ENCODE results near the gene GRID2. TPM values are rescaled to one million over a fixed set of nuclear protein-coding genes. Genes with fewer than 3 reads are reported as not detected.

Gene GRID2
- total and polyA plus RNA-seq, 2 of the 4 experiments (the other 2 are of a cell fraction): under 0.01 TPM; not detected in 1

DNA sequence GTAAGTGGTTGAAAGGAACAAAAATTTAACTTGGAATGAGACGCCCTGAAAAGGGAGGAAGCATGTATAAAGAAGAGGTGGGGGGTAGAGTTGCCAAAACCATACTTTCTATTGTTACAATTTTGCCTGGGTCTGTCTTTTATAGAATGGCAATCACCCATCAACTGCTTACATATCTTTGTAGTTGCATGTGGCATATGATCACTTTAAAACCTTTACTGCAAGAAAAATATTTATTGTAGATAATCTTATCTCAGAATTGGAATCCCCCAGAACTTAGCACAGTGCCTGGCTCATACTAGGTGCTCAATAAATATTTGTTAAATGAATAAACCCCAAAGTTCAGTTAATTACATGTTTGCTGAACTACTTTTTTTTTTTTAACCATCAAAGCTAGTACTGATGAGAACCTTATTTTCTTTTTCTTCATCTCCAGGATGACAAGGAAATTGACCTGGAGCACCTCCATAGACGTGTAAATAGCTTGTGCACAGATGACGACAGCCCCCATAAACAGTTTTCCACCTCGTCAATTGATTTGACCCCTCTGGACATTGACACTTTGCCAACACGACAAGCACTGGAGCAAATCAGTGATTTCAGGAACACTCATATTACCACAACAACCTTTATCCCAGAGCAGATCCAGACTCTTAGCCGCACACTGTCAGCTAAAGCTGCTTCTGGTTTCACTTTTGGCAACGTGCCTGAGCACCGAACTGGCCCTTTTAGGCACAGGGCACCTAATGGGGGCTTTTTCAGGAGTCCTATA is 1468.1 kb downstream of the GRID2 start:
- H4K20me1 ChIP-seq (ENCODE audit: insufficient read depth, low read length): no peaks in the 10 kb centered on the region
- no peak for ATAC-seq (ENCODE audit: low read depth)
- TF ChIP-seq POLR2A (IDR thresholded peaks at IDR 0.05; ENCODE audit: low read depth, low read length): no peak
- TF ChIP-seq BHLHE40 (IDR thresholded peaks at IDR 0.05; ENCODE audit: low read depth, low read length): no peak
- TF ChIP-seq, protein P1, sequence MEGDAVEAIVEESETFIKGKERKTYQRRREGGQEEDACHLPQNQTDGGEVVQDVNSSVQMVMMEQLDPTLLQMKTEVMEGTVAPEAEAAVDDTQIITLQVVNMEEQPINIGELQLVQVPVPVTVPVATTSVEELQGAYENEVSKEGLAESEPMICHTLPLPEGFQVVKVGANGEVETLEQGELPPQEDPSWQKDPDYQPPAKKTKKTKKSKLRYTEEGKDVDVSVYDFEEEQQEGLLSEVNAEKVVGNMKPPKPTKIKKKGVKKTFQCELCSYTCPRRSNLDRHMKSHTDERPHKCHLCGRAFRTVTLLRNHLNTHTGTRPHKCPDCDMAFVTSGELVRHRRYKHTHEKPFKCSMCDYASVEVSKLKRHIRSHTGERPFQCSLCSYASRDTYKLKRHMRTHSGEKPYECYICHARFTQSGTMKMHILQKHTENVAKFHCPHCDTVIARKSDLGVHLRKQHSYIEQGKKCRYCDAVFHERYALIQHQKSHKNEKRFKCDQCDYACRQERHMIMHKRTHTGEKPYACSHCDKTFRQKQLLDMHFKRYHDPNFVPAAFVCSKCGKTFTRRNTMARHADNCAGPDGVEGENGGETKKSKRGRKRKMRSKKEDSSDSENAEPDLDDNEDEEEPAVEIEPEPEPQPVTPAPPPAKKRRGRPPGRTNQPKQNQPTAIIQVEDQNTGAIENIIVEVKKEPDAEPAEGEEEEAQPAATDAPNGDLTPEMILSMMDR (conservative IDR thresholded peaks at IDR 0.05; ENCODE audit: low read depth, low read length): no peak
- TF ChIP-seq MXI1 (IDR thresholded peaks at IDR 0.05; ENCODE audit: borderline replicate concordance, low read depth, low read length): no peak
- TF ChIP-seq USF2 (IDR thresholded peaks at IDR 0.05; ENCODE audit: low read depth, low read length): no peak
- no peak for TF ChIP-seq SMC3 (IDR thresholded peaks at IDR 0.05; ENCODE audit: low read depth, low read length)
- no peak overlapping the region for H2AK9ac ChIP-seq (replicated peaks; ENCODE audit: low read depth, low read length, poor library complexity)
- H3K4me2 ChIP-seq (ENCODE audit: low read depth, low read length): peak overlapping the region; percentile 28; the same call in 1 of the 2 replicates
- 0 out of 2 replicates have a peak, but pooled peaks cover 3% of the 10 kb centered on the region for H3K27me3 ChIP-seq (ENCODE audit: control insufficient read depth, insufficient read depth, low read length)
- H3K4me1 ChIP-seq (ENCODE audit: control insufficient read depth, insufficient read depth, low read length): no peaks in the 10 kb centered on the region
- no peak overlapping the region for H4K5ac ChIP-seq (ENCODE audit: low read depth, low read length)
- H3K9me3 ChIP-seq (ENCODE audit: control insufficient read depth, insufficient read depth, low read length): no peaks in the 10 kb centered on the region
- H2BK5ac ChIP-seq (ENCODE audit: low read depth, low read length, poor library complexity, severe bottlenecking): no peak overlapping the region
- WGBS, 2 experiments (ENCODE audit: extremely low coverage in 2 of 2, insufficient read length in 1 of 2): 36% methylated on average over 4 of the region's 8 CpGs; no CpG with 5 or more reads in 1 of the 2 experiments
- no peak overlapping the region for H4K91ac ChIP-seq (ENCODE audit: insufficient read depth, low read depth, low read length)
- H3K14ac ChIP-seq (replicated peaks; ENCODE audit: low read depth, low read length): no peak overlapping the region
- no peak overlapping the region for H2BK20ac ChIP-seq (ENCODE audit: low read depth, low read length)
- no peak overlapping the region for H3K27ac ChIP-seq (ENCODE audit: insufficient read depth, low read length)
- peak overlapping the region; percentile 23 for H2AFZ ChIP-seq (replicated peaks; ENCODE audit: low read length, poor library complexity)
- no peak overlapping the region for H3K18ac ChIP-seq (ENCODE audit: low read depth, low read length)
- 0 out of 2 replicates have a peak overlapping the region, but pooled peaks have one; percentile 14 for H3K4me3 ChIP-seq (ENCODE audit: insufficient read depth, low read depth, low read length)
- no peak overlapping the region for H2BK15ac ChIP-seq (ENCODE audit: low read depth, low read length)
- no peak overlapping the region for H3K56ac ChIP-seq (ENCODE audit: extremely low read depth, insufficient read depth, low read length)
- in situ Hi-C loops (cut with MboI; ENCODE audit: low sequenced_read_pairs) (no loop called here), dilution Hi-C loops (cut with HindIII; ENCODE audit: low sequenced_read_pairs, unreplicated experiment) (no loop called here), intact Hi-C loops (cut with micrococcal nuclease) (no loop called here)
- no peak overlapping the region for H2BK120ac ChIP-seq (ENCODE audit: low read depth, low read length)
- no peak overlapping the region for H3K4ac ChIP-seq (ENCODE audit: low read depth, low read length)
- no peak for DNase-seq
- no peaks in the 10 kb centered on the region for H3K9me1 ChIP-seq (ENCODE audit: insufficient read depth, low read length)
- no TSS peak for BruUV-seq (replicated peaks)
- no peak overlapping the region for H3K23ac ChIP-seq (ENCODE audit: low read depth, low read length)
- H3K36me3 ChIP-seq (ENCODE audit: control insufficient read depth, insufficient read depth, low read length): no peaks in the 10 kb centered on the region
- no peak overlapping the region for H2AK5ac ChIP-seq (ENCODE audit: low read depth, low read length)
- no peak overlapping the region for H4K8ac ChIP-seq (ENCODE audit: low read depth in 2 of 2, low read length in 2 of 2)
- ChIA-PET POLR2A (ENCODE audit: unreplicated experiment) (no interaction called here), CTCF (interaction anchor here (0.8 kb wide), 1 partner anchor 572 kb away, joined by 3 read pairs; no protein-coding TSS in a partner anchor)
- H3K9ac ChIP-seq (ENCODE audit: low read depth, low read length): no peak overlapping the region
- no peaks in the 10 kb centered on the region for H3K79me1 ChIP-seq (ENCODE audit: low read depth in 1 of 2, low read length in 2 of 2)
